ENCODE results near the gene ACRBP.

- TF ChIP-seq CTCF (IDR thresholded peaks at IDR 0.05) = no peak
- no peak for TF ChIP-seq POLR2A (IDR thresholded peaks at IDR 0.05)
These were observed 753 bp downstream of the ACRBP start for GRCh38 chr12:6646276-6647082.

All from esophagus squamous epithelium (tissue), 4 donors.